ENCODE measurements around the gene APBA1.

DNA sequence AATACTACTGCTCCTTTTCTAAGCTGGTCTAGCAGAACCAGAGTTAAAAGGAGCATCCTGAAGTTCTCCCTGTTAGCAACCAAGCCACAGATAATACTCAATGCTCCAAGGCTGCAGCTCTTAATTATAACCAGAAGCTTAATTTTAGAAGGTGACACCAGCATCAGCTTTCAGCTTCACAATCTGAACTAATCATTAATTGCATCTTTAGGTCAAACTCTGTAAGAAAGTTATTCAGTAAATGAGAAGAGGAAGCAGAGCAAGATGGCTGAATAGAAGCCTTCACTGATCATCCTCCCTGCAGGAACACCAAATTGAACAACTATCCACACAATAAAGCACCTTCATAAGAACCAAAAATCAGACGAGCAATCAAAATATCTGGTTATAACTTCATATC, 38.5 kb downstream of the APBA1 start:
- TF ChIP-seq TAF1 (IDR thresholded peaks at IDR 0.05; ENCODE audit: borderline replicate concordance, low read depth, low read length) (no peak), POLR2AphosphoS5 (IDR thresholded peaks at IDR 0.05; ENCODE audit: low read depth, low read length) (no peak)
